Measurements from ENCODE around the gene RGS7. TPM values are rescaled to one million over a fixed set of nuclear protein-coding genes. Genes with fewer than 3 reads are reported as not detected.

RGS7 gene
- total RNA-seq, 2 experiments from 2014 or later = not detected

GRCh38 chr1:240993004-240993403 is 364.0 kb downstream of the RGS7 start:
- ChIA-PET CTCF (ENCODE audit: unreplicated experiment) (no interaction called here), POLR2A (no interaction called here)
- Histone ChIP-seq H3K27ac (ENCODE audit: low read depth, low read length, poor library complexity, severe bottlenecking) (no peak overlapping the region), H3K36me3 (ENCODE audit: insufficient read depth, low read length) (no peaks in the 10 kb centered on the region), H3K4me2 (ENCODE audit: low read length) (no peak overlapping the region), H3K4me3 (ENCODE audit: low read depth, low read length, poor library complexity, severe bottlenecking) (no peak overlapping the region), H3K79me2 (ENCODE audit: insufficient read depth, low read depth, low read length) (no peaks in the 10 kb centered on the region), H3K9me2 (ENCODE audit: insufficient read depth, low read length) (no peaks in the 10 kb centered on the region), H3K4me1 (ENCODE audit: insufficient read depth, low read length, poor library complexity, severe bottlenecking) (no peaks in the 10 kb centered on the region), H3K9me3 (ENCODE audit: low read length) (no peaks in the 10 kb centered on the region), H4K20me1 (ENCODE audit: insufficient read depth, low read length) (no peaks in the 10 kb centered on the region), H2AFZ (ENCODE audit: low read length) (no peak overlapping the region)
- TF ChIP-seq CTCF (conservative IDR thresholded peaks at IDR 0.05; ENCODE audit: low read length) = no peak
- no peak for TF ChIP-seq EZH2phosphoT487 (IDR thresholded peaks at IDR 0.05; ENCODE audit: borderline replicate concordance, low read depth, low read length)
- no peak for DNase-seq (ENCODE audit: low spot score)
- intact Hi-C loops (cut with micrococcal nuclease; ENCODE audit: unreplicated experiment) = no loop called here
- BruUV-seq (replicated peaks) = no TSS peak

- no TSS peak for BruUV-seq (replicated peaks)
- H3K4me1 ChIP-seq (ENCODE audit: insufficient read depth, low read length, poor library complexity, severe bottlenecking) = no peaks in the 10 kb centered on the region
- no peak overlapping the region for H3K4me2 ChIP-seq (ENCODE audit: low read length)
- H2AFZ ChIP-seq (ENCODE audit: low read length) = no peak overlapping the region
- POLR2A ChIA-PET = interaction anchor here (0.7 kb wide), 1 partner anchor 688 kb away, joined by 3 read pairs; no protein-coding TSS in a partner anchor
- intact Hi-C loops (cut with micrococcal nuclease; ENCODE audit: unreplicated experiment) = no loop called here
- CTCF ChIA-PET (ENCODE audit: unreplicated experiment) = no interaction called here
- TF ChIP-seq CTCF (conservative IDR thresholded peaks at IDR 0.05; ENCODE audit: low read length) (no peak), EZH2phosphoT487 (IDR thresholded peaks at IDR 0.05; ENCODE audit: borderline replicate concordance, low read depth, low read length) (no peak)
- no peak overlapping the region for H3K4me3 ChIP-seq (ENCODE audit: low read depth, low read length, poor library complexity, severe bottlenecking)
- no peaks in the 10 kb centered on the region for H3K9me3 ChIP-seq (ENCODE audit: low read length)
- H3K36me3 ChIP-seq (ENCODE audit: insufficient read depth, low read length) = no peaks in the 10 kb centered on the region
- H3K9me2 ChIP-seq (ENCODE audit: insufficient read depth, low read length) = no peaks in the 10 kb centered on the region
- no peaks in the 10 kb centered on the region for H4K20me1 ChIP-seq (ENCODE audit: insufficient read depth, low read length)
- no peak for DNase-seq (ENCODE audit: low spot score)
- H3K79me2 ChIP-seq (ENCODE audit: insufficient read depth, low read depth, low read length) = no peaks in the 10 kb centered on the region
- no peak overlapping the region for H3K27ac ChIP-seq (ENCODE audit: low read depth, low read length, poor library complexity, severe bottlenecking)
Observed at GRCh38 chr1:240991230-240991629, 365.8 kb downstream of the RGS7 start.

GRCh38 chr1:240987928-240988327 is 369.1 kb downstream of the RGS7 start:
- H3K36me3 ChIP-seq (ENCODE audit: insufficient read depth, low read length) = no peaks in the 10 kb centered on the region
- no peak for TF ChIP-seq CTCF (conservative IDR thresholded peaks at IDR 0.05; ENCODE audit: low read length)
- TF ChIP-seq EZH2phosphoT487 (IDR thresholded peaks at IDR 0.05; ENCODE audit: borderline replicate concordance, low read depth, low read length) = no peak
- no peak overlapping the region for H3K4me2 ChIP-seq (ENCODE audit: low read length)
- intact Hi-C loops (cut with micrococcal nuclease; ENCODE audit: unreplicated experiment) = no loop called here
- BruUV-seq (replicated peaks) = no TSS peak
- ChIA-PET CTCF (ENCODE audit: unreplicated experiment) (interaction anchor here (0.6 kb wide), 1 partner anchor 21 kb away, joined by 4 read pairs; no protein-coding TSS in a partner anchor), POLR2A (interaction anchor here (0.7 kb wide), 1 partner anchor 48 kb away, joined by 3 read pairs; no protein-coding TSS in a partner anchor)
- no peaks in the 10 kb centered on the region for H3K4me1 ChIP-seq (ENCODE audit: insufficient read depth, low read length, poor library complexity, severe bottlenecking)
- H3K9me3 ChIP-seq (ENCODE audit: low read length) = no peaks in the 10 kb centered on the region
- DNase-seq (ENCODE audit: low spot score) = no peak
- no peaks in the 10 kb centered on the region for H3K79me2 ChIP-seq (ENCODE audit: insufficient read depth, low read depth, low read length)
- no peak overlapping the region for H3K27ac ChIP-seq (ENCODE audit: low read depth, low read length, poor library complexity, severe bottlenecking)
- no peak overlapping the region for H3K4me3 ChIP-seq (ENCODE audit: low read depth, low read length, poor library complexity, severe bottlenecking)
- H3K9me2 ChIP-seq (ENCODE audit: insufficient read depth, low read length) = no peaks in the 10 kb centered on the region
- no peaks in the 10 kb centered on the region for H4K20me1 ChIP-seq (ENCODE audit: insufficient read depth, low read length)
- no peak overlapping the region for H2AFZ ChIP-seq (ENCODE audit: low read length)
